WTC11 (cell line): ENCODE results near the gene WDR59. TPM values are rescaled to one million over a fixed set of nuclear protein-coding genes. Genes with fewer than 3 reads are reported as not detected.

Experiments
- ATAC-seq: fragments of 200-7000 bp; cut with Tn5 transposase; 2 replicates; pipeline ENCODE4 v1.10.0; 2021; ENCODE audit warnings: mild to moderate bottlenecking, moderate library complexity
- CTCF ChIA-PET: fragments of 300-600 bp; sonication (Branson Sonifier 250); formaldehyde crosslinking; loops from one replicate; lab custom pipeline; 2021; ENCODE audit warnings: antibody characterized with exemption; lab: Charles Lee
- POLR2A ChIA-PET: fragments of 350-600 bp; sonication (Branson Sonifier 250); formaldehyde crosslinking; loops from one replicate; lab custom pipeline; 2021; ENCODE audit warnings: antibody characterized with exemption; lab: Charles Lee
- DNase-seq: peaks from one replicate; pipeline ENCODE4 v3.0.0; 2021; ENCODE audit warnings: low spot score
- H3K27ac Mint-ChIP-seq: 2 replicates; pipeline ENCODE4 v1.8.0; 2021; ENCODE audit warnings: mixed read lengths
- H3K27me3 Mint-ChIP-seq: 2 replicates; pipeline ENCODE4 v1.8.0; 2021; ENCODE audit warnings: low read depth, mild to moderate bottlenecking, moderate library complexity, mixed read lengths
- H3K36me3 Mint-ChIP-seq: 2 replicates; pipeline ENCODE4 v1.8.0; 2021; ENCODE audit warnings: mixed read lengths
- H3K4me1 Mint-ChIP-seq: 2 replicates; pipeline ENCODE4 v1.8.0; 2022; ENCODE audit warnings: mixed read lengths
- H3K4me3 Mint-ChIP-seq: 2 replicates; pipeline ENCODE4 v1.8.0; 2021; ENCODE audit warnings: mild to moderate bottlenecking, moderate library complexity, mixed read lengths
- H3K9me3 Mint-ChIP-seq: 2 replicates; pipeline ENCODE4 v1.8.0; 2021; ENCODE audit warnings: mixed read lengths
- ATF1 ChIP-seq: sonication (generic); formaldehyde crosslinking; IDR thresholded peaks from 2 replicates; pipeline ENCODE4 v1.8.1; 2023; ENCODE audit warnings: mild to moderate bottlenecking, moderate library complexity, missing genetic modification reagents
- CBFB ChIP-seq: sonication (generic); formaldehyde crosslinking; IDR thresholded peaks from 2 replicates; pipeline ENCODE4 v1.8.1; 2022; ENCODE audit warnings: mild to moderate bottlenecking, low read depth, missing genetic modification reagents
- CTCF ChIP-seq: fragments of 200-600 bp; IDR thresholded peaks from 2 replicates; pipeline ENCODE4 v1.8.0; 2022; ENCODE audit warnings: antibody characterized with exemption
- E2F1 ChIP-seq: sonication (generic); formaldehyde crosslinking; IDR thresholded peaks from 2 replicates; pipeline ENCODE4 v1.8.0; 2022; ENCODE audit warnings: mild to moderate bottlenecking, missing genetic modification reagents
- FOXK1 ChIP-seq: sonication (generic); formaldehyde crosslinking; IDR thresholded peaks from 2 replicates; pipeline ENCODE4 v1.8.0; 2022; ENCODE audit warnings: mild to moderate bottlenecking, moderate library complexity, missing genetic modification reagents
- HMGA2 ChIP-seq: fragments of 250-450 bp; sonication (Bioruptor Pico); IDR thresholded peaks from 2 replicates; pipeline ENCODE4 v1.4.0; 2021; ENCODE audit warnings: mild to moderate bottlenecking, moderate library complexity
- HMGXB4 ChIP-seq: sonication (generic); formaldehyde crosslinking; IDR thresholded peaks from 2 replicates; pipeline ENCODE4 v1.8.1; 2023; ENCODE audit warnings: mild to moderate bottlenecking, moderate library complexity, missing genetic modification reagents
- IRF1 ChIP-seq: sonication (generic); formaldehyde crosslinking; IDR thresholded peaks from 2 replicates; pipeline ENCODE4 v1.8.0; 2023; ENCODE audit warnings: missing genetic modification reagents
- JUN ChIP-seq: sonication (generic); formaldehyde crosslinking; IDR thresholded peaks from 2 replicates; pipeline ENCODE4 v1.8.0; 2023; ENCODE audit warnings: mild to moderate bottlenecking, missing genetic modification reagents
- MLX ChIP-seq: sonication (generic); formaldehyde crosslinking; IDR thresholded peaks from 2 replicates; pipeline ENCODE4 v1.8.1; 2023; ENCODE audit warnings: mild to moderate bottlenecking, missing genetic modification reagents, moderate library complexity
- PRDM15 ChIP-seq: sonication (generic); formaldehyde crosslinking; IDR thresholded peaks from 2 replicates; pipeline ENCODE4 v1.8.0; 2022; ENCODE audit warnings: missing genetic modification reagents
- PREB ChIP-seq: sonication (generic); formaldehyde crosslinking; IDR thresholded peaks from 2 replicates; pipeline ENCODE4 v1.8.1; 2022; ENCODE audit warnings: mild to moderate bottlenecking, missing genetic modification reagents, moderate library complexity, borderline replicate concordance
- SMAD4 ChIP-seq: sonication (generic); formaldehyde crosslinking; IDR thresholded peaks from 2 replicates; pipeline ENCODE4 v1.8.0; 2022; ENCODE audit warnings: mild to moderate bottlenecking, missing genetic modification reagents
- TEAD1 ChIP-seq: sonication (generic); formaldehyde crosslinking; IDR thresholded peaks from 2 replicates; pipeline ENCODE4 v1.8.0; 2022; ENCODE audit warnings: mild to moderate bottlenecking, missing genetic modification reagents
- USF1 ChIP-seq: sonication (generic); formaldehyde crosslinking; IDR thresholded peaks from 2 replicates; pipeline ENCODE4 v1.8.0; 2022; ENCODE audit warnings: mild to moderate bottlenecking, missing genetic modification reagents
- ZBTB43 ChIP-seq: sonication (generic); formaldehyde crosslinking; IDR thresholded peaks from 2 replicates; pipeline ENCODE4 v1.8.1; 2023; ENCODE audit warnings: mild to moderate bottlenecking, missing genetic modification reagents
- ZNF121 ChIP-seq: sonication (generic); formaldehyde crosslinking; IDR thresholded peaks from 2 replicates; pipeline ENCODE4 v1.8.0; 2023; ENCODE audit warnings: missing genetic modification reagents
- ZNF138 ChIP-seq: sonication (generic); formaldehyde crosslinking; conservative IDR thresholded peaks from 2 replicates; pipeline ENCODE4 v1.8.1; 2022; ENCODE audit warnings: mild to moderate bottlenecking, moderate library complexity, missing genetic modification reagents
- ZNF317 ChIP-seq: sonication (generic); formaldehyde crosslinking; IDR thresholded peaks from 2 replicates; pipeline ENCODE4 v1.8.1; 2023; ENCODE audit warnings: low read depth, mild to moderate bottlenecking, moderate library complexity, missing genetic modification reagents, borderline replicate concordance
- ZNF396 ChIP-seq: fragments of 250-450 bp; sonication (Bioruptor Pico); IDR thresholded peaks from 2 replicates; pipeline ENCODE4 v1.8.0; 2021; ENCODE audit warnings: mild to moderate bottlenecking, moderate library complexity, borderline replicate concordance
- ZNF671 ChIP-seq: fragments of 250-450 bp; sonication (Bioruptor Pico); IDR thresholded peaks from 2 replicates; pipeline ENCODE4 v1.8.0; 2021; ENCODE audit warnings: mild to moderate bottlenecking
- total RNA-seq: library from RNA; stranded (reverse); gene quantifications from 3 replicates; pipeline ENCODE4 v1.2.3, GENCODE V29; 2021

Gene WDR59
- total RNA-seq, 1 experiment from 2014 or later = 100 TPM

- H3K27me3 Mint-ChIP-seq = no peaks in the 10 kb centered on the region
- TF ChIP-seq JUN = no peak
- no peak for TF ChIP-seq IRF1 (CRISPR knock-in tag)
- TF ChIP-seq USF1 (CRISPR knock-in tag) = no peak
- no peak for TF ChIP-seq ZNF121 (CRISPR knock-in tag)
- TF ChIP-seq MLX (CRISPR knock-in tag) = no peak
- no peak for TF ChIP-seq ZNF396 (CRISPR knock-in tag)
- no peak for TF ChIP-seq HMGXB4 (CRISPR knock-in tag)
- CTCF ChIA-PET = interaction anchor here (1.0 to 1.9 kb wide), 2 partner anchors 27 to 72 kb away, joined by 4 read pairs; partner anchors contain the start of gene ZNRF1
- POLR2A ChIA-PET = no interaction called here
- peaks cover 17% of the 10 kb centered on the region for H3K9me3 Mint-ChIP-seq
- H3K36me3 Mint-ChIP-seq = peaks cover 22% of the 10 kb centered on the region
- peaks cover 14% of the 10 kb centered on the region for H3K4me1 Mint-ChIP-seq
- H3K27ac Mint-ChIP-seq = no peak overlapping the region
- DNase-seq (no peak), ATAC-seq (no peak)
- no peak overlapping the region for H3K4me3 Mint-ChIP-seq
Observed at GRCh38 chr16:75025761-75026160, 40.8 kb upstream of the WDR59 start.

GRCh38 chr16:75024594-75024993, 39.7 kb upstream of the WDR59 start:
- H3K4me1 Mint-ChIP-seq = peaks cover 14% of the 10 kb centered on the region
- ATAC-seq (no peak), DNase-seq (no peak)
- no peaks in the 10 kb centered on the region for H3K27me3 Mint-ChIP-seq
- CTCF ChIA-PET = no interaction called here
- POLR2A ChIA-PET = no interaction called here
- no peak overlapping the region for H3K4me3 Mint-ChIP-seq
- H3K27ac Mint-ChIP-seq = peak overlapping the region; percentile 83
- peaks cover 26% of the 10 kb centered on the region for H3K36me3 Mint-ChIP-seq
- TF ChIP-seq HMGA2 (no peak), ZNF396 (CRISPR knock-in tag) (no peak), ZBTB43 (CRISPR knock-in tag) (no peak), TEAD1 (no peak), CBFB (no peak), ZNF138 (no peak), SMAD4 (CRISPR knock-in tag) (no peak), E2F1 (no peak), FOXK1 (CRISPR knock-in tag) (no peak), ZNF317 (CRISPR knock-in tag) (no peak), CTCF (no peak), ATF1 (no peak), ZNF671 (CRISPR knock-in tag) (no peak), PRDM15 (CRISPR knock-in tag) (no peak), PREB (CRISPR knock-in tag) (no peak)
- TF ChIP-seq, all 79 proteins: peak for 0
- H3K9me3 Mint-ChIP-seq = peaks cover 25% of the 10 kb centered on the region
